ENCODE measurements around the gene AFAP1.

The AFAP1 gene

GRCh38 chr4:7841071-7841470 lies 98.6 kb downstream of the AFAP1 start:
- DNase-seq (ENCODE audit: low spot score), result no peak

DNA sequence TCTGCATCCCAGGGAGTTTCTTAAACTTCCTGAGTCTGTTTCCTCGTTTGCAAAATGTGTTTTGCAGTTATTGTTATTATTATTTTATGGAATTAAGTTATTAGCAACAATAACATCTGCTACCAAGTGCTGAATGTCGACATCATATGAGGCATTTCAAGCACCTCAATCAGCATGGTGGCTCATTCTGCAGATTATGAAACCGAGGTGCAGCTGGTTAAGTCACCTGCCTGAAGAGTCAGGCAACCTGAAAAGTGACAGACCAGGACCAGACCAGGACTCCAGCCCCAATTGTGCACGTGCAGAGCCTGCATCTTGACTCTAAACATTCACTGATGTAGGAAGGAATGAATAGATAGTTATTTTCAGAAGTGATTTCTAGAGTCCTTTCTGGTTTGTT lies 99.8 kb downstream of the AFAP1 start:
- DNase-seq (ENCODE audit: low spot score), result no peak

- DNase-seq (ENCODE audit: low spot score), result no peak
Observed at GRCh38 chr4:7838136-7838782, 101.4 kb downstream of the AFAP1 start.

- DNase-seq (ENCODE audit: low spot score), result no peak
Observed at GRCh38 chr4:7837597-7838135, 102.0 kb downstream of the AFAP1 start.

- no peak for DNase-seq (ENCODE audit: low spot score)
Observed at GRCh38 chr4:7831858-7832730, 107.6 kb downstream of the AFAP1 start.

- no peak for DNase-seq (ENCODE audit: low spot score)
Observed at GRCh38 chr4:7831330-7831729, 108.3 kb downstream of the AFAP1 start.

GRCh38 chr4:7830747-7831146 lies 108.9 kb downstream of the AFAP1 start:
- DNase-seq (ENCODE audit: low spot score), result no peak

GRCh38 chr4:7829652-7830580 lies 109.7 kb downstream of the AFAP1 start:
- no peak for DNase-seq (ENCODE audit: low spot score)

GRCh38 chr4:7828793-7829301 lies 110.8 kb downstream of the AFAP1 start:
- no peak for DNase-seq (ENCODE audit: low spot score)

- DNase-seq (ENCODE audit: low spot score), result no peak
Observed at GRCh38 chr4:7828011-7828720, 111.5 kb downstream of the AFAP1 start.

DNA sequence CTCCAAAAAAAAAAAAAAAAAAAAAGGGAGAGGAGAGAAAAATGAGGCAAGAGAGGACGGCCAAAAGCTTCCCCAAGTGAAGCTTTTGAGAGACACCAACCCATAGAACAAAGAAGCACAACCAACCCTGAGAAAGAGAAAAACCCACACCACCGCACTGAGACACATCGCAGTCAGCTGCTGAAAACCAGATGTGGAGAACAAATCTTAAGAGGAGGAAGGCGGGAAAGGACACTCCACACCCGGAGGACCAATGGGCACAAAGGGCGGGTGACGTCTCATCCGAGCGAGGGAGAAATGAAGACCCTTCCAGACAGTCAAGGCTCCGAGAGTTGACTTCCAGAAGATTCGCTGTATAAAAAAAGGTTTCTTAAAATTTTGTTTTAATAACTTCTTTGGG lies 112.1 kb downstream of the AFAP1 start:
- no peak for DNase-seq (ENCODE audit: low spot score)

DNA sequence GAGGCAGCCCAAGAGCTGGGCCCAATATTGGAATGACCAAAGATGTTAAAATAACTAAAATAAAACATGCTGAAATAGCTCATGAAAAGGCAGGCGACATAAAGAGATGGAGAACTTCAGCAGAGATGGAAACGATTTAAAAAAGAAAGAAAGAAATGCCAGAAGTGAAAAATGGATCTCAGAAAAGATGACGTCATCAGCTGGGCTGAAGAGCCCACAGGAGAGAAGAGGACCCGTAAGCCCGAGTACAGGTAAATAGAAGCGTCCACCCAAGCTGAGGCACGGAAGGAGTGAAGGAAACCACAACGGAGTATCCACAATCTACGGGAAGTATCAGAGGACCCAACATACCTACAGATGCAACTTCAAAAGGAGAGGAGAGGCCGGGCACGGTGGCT lies 112.8 kb downstream of the AFAP1 start:
- no peak for DNase-seq (ENCODE audit: low spot score)

GRCh38 chr4:7826176-7826908 lies 113.3 kb downstream of the AFAP1 start:
- DNase-seq (ENCODE audit: low spot score), result no peak

GRCh38 chr4:7824218-7824617 lies 115.4 kb downstream of the AFAP1 start:
- no peak for DNase-seq (ENCODE audit: low spot score)

- peak; percentile 23 for DNase-seq (ENCODE audit: low spot score)
Observed at GRCh38 chr4:7823416-7823824, 116.2 kb downstream of the AFAP1 start.

GRCh38 chr4:7822877-7823276 lies 116.8 kb downstream of the AFAP1 start:
- DNase-seq (ENCODE audit: low spot score), result no peak

GRCh38 chr4:7822137-7822505 lies 117.5 kb downstream of the AFAP1 start:
- DNase-seq (ENCODE audit: low spot score), result no peak

- no peak for DNase-seq (ENCODE audit: low spot score)
Observed at GRCh38 chr4:7821245-7822136, 118.2 kb downstream of the AFAP1 start.

DNA sequence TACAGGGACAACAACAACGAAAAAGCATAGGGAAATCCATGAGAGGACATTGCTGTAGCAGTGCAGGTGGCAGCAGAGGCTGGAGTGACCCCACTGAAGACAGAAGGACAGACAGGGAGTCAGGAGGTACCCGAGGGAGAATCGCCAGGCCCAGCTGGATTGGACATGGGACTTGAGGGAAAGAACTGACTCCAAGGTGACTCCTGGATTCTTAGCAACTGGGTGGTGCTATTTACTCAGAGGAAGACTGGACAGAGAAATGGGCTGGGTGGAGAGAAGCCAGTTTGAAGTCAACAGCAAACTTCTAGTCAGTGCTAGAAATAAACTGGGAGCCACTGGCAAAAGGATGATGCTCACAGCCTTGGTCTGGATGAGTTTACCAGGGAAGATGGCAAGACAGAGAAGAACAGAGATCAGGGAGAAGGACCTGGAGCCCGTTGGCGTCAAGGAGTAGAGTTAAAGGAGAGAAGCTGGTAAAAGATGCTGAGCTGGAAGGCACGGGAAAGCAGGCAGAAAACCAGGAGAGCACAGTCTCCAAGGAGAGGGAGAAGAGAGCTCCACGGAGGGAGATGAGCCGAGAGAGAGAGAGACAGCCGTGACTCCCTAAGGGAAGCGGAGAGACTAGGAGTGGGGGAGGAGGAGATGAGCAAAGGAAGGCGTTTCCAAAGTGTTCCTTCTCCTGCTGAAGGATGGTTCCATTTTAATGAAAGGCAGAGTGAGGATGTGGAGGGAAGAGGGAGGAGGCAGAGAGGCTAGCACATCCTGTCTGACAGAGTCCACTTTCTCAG lies 119.4 kb downstream of the AFAP1 start:
- DNase-seq (ENCODE audit: low spot score), result no peak

Measured in HuH-7 (cell line).